NCI-H2171 treated with DMSO at 0.1 percent for 48 hours (cell line): ENCODE measurements around the gene PI4K2A.
A peak's percentile ranks its signal among the peaks of the same experiment; 100 is the strongest.
"Not testable (repeated sequence)": the region's sequence is repeated elsewhere in the genome, so short reads cannot be mapped to it uniquely, and the experiment has no call there.

Experiments used
- DNase-seq: peaks from one replicate; lab custom pipeline; 2025; lab: John Stamatoyannopoulos, UW

The PI4K2A gene

DNA sequence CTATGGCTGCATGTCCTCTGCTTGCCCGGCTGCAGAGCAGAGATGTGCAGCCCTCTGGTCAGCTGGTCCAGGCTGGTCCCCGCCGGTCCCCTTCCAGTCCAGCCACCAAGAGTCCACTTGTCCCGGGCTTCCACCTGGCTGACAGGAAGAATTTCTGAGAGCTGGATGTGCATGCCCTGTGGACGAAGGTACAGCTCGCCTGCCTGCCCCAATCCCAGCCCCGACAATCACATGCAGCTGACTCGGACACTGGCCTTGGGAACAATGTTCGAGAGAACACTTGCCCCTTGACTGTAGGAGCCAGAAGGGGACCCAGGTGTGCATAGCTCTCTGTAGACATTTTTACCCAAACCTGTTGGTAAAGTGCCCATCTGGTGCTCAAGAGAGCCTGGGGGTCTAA, 34.8 kb downstream of the PI4K2A start:
- DNase-seq = no peak

DNA sequence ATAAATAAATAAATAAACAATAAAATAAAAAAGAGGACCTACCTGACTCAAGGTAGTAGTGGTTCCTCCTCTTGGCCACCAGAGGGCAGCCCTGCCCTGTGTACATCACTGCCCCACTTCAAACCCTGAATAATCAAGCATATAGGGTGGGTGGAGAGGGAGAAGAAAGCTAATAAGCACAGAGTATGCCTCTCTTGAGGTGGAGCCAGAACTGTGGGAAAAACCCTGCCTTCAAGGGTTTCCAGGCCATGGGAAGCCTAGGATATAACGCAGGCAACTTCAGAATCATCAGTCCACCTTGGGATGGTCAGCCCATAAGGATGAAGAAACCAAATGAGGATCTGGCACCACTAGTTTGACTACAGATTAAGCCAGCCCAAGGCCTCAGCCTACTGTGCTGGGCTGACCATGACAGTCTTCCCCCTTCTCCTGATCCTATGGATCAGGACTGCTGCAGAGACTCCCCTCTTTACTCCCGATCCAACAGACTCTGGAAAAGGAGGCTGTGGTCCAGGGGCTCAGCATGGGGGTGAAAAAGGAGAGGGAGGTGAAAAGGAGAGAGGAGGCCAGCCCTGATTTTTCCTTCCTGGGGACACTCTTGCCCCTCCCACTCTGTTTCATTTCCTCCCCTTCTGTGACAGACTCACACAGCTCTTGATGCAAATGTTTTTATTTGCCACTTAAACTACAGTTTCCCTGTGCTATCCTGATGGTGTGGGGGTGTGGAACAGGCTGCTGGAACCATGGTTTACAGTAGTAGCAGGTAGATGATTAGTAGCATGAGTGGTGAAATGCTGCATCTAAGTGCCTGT, 36.5 kb downstream of the PI4K2A start:
- DNase-seq = peak; percentile 52

DNA sequence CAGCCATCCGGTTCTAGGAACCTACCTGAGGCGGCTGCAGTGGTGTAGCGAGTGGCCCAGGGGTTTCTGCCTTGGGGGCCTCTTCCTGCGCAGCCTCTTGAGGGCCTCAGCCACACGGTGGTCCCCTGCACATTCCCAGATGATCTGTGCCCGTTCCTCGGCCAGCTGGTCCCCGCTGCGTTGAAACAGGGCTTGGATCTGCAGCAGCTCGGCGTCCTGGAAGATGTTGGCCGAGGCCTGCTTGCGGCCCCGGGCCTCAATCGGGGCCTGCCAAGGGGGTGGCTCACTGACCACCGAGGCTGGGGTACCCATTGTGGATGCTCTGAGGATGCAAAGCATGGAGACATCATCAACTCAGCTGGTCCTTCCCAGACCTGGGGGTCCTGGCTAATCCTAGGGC, 39.1 kb downstream of the PI4K2A start:
- DNase-seq = no peak

DNA sequence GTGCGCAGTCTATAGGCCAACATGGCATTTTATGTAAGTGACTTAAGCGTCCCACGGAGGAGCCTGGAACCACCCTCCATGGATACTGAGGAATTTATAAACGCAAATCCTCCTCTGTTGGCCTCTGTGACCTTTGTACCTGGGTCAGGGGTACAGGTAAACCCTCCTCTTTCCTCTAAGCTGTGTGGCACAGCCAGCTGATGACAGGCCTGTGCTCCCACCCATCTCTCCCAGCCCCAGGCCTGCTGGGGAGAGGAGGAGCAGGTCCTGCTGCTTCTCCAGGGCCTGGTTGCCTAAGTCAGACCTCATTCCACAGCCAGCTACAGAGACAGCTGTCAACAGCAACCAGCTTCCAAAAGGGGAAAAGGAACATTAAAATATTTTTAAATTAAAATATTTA, 41.6 kb downstream of the PI4K2A start:
- no peak for DNase-seq

DNA sequence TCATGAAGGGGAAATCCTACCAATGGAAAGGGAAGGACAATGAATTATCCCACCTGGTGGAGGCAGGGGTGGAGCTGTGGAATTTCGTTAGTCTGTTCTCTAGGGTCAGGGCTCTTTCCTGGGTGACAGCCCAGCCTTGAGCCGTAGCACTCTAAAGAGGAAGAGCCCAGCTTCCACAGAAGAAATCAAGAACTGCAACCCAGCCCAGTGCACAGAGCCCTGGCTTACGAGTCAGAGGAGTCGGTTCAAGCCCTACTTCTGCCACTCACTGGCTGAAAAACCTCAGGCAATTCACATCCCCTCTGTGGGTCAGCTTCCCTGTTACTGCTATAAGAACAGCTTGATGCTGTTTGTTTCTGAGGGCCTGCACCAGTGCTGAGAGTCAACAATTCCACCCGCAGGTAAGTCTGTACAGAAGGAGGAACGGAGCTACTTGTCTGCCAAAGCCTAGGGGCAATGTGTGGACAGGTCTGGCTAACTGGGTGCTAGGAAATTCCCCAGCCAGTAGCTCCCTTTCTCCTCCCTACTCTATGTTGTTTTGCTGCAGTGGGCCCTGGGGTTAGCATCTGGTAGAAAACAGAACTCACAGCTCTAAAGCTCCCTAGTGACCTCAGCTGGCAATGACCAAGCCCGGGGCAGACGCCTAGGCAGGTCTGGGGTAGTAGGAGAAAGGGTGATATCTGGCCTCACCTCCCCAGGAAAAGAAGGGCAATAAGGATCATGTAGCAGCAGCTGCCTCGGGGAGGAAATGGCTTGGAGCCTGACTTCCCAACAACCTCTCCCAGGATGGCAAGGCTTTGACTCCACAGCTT, 43.3 kb downstream of the PI4K2A start:
- DNase-seq = no peak

DNA sequence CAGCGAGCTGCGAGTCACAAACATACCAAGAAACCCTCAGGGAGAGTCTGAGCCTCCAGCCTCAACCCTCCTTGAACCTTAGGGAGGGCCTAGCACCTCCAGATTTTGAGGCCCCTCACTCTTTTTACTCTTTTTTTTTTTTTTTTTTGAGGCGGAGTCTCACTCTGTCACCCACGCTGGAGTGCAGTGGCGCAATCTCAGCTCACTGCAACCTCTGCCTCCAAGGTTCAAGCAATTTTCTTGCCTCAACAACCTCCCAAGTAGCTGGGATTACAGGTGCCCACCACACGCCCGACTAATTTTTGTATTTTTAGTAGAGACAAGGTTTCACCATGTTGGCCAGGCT, 43.9 kb downstream of the PI4K2A start:
- DNase-seq = not testable (repeated sequence)

DNA sequence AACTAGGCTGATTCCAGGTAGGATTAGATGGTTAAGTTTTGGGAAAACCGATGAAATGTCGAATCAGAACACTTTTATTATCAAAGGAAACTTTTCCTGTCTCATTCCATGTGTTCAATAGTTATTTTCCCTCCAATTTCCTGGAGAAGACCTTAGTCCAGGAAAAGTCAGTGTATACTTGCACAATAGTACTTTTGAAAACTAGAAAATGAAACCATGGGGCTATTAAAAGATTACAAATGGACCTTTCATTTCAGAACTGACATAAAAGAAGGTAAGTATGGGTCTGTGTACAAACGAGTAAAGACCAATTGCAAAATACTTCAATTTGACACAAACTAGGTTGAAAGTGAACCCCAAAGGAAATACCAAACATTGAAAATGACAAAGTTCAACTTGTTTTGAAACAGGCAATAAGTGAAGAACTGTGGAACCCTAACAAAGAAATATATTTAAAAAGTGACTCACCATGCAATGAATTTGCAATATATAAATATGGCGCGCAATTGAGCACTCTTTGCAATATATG, 44.5 kb downstream of the PI4K2A start:
- DNase-seq = no peak

DNA sequence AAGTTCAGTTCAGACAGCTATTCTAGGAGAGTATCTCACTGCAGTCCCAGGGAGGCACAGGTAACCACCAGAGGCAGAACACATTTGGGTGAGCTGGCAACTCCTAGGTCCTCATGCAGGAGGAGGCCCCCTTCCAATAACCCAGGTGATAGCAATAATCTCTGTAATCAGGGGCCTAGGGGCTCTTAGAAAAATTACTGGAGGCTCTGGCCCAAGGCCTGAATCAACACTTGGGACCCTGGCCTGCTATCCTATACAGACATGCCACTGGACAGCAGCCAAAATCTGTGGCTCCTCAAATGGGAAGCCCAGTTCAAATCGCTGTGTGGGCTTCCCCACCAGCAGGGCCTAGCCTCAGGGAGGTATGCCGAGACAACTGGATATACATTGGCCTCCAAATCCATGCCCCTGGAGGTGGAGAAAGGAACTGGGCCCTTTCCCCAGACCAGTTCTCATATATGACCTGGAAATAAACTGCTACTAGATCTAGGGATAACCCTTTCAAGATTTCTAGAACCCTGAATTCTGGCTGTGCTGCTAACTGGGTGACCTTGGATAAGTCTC, 45.0 kb downstream of the PI4K2A start:
- no peak for DNase-seq

DNA sequence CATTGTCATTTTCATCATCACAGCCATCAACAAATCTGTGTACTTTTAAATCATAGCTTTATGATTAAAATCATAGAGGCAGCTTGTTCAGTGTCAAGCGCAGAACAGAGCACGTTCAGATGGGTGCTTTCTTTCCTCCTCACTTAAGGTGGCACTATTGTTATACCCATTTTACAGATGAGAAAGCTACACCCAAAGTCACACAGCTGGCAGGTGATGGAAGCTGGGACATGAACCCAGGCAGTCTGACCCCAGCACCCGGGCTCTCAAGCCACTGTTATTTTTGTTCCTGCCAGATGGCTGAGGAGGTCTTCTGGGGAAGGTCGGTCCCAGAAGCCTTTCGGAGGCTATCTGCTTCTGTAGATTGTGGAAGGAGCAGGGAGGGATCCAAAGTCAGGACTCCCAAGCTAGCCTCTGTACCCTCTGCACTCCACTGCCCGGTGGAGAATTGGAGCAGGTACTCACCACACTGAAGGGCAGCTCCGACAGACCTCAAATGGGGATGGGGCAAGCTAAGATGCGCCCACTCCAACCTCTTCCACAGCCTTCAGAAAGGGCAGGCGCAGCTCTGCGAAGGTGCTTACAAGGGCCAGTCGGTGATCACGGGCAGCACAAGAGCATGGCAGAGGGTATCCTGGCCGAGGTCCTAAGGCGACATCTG, 46.0 kb downstream of the PI4K2A start:
- peak; percentile 20 for DNase-seq

DNA sequence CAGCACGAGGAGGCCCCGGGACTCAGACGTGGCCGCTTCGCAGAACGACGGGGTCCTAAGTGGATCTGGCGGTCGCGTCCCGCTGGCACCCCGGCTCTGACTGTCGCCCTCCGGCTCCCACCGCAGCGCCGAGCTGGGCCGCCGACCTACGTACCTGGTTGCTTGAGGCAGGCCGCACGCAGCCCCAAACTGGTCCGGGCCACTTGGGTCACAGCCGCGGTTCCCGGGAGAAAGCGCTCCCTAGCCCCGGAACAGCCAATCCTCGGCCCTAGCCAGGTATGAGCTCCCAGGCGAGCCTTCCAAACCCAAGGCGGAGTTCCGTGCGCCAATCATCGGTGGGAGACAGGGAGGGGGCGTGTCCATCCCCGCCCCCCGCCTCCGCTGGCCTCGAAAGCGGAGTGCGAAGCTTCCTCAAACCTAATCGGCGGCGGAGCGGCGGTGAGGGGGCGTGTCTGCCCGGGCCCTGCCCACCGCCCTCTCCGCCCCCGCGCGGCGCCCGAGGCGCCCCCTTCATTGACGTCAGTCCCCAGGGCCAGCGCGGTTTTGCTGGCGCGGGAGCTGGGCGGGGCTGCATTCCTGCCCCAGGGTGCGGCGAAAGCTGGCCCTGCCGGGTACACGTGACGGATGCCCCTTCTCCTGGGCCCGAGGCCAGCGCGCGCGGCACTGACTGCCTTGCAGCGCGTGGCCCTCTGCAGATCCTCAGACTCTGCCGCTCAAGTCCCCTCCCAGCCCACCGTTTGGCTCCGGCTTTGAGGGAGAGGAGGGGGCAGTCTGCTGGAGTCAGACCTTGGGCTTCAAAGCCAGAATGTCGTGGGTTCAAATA, 46.7 kb downstream of the PI4K2A start, which contains the start of gene AVPI1:
AVPI1 (minus strand) TSS at position 280 of the 823 bp plus-strand sequence. CDS start 7,336 bp downstream, outside the sequence.
- peak; percentile 93 for DNase-seq

DNA sequence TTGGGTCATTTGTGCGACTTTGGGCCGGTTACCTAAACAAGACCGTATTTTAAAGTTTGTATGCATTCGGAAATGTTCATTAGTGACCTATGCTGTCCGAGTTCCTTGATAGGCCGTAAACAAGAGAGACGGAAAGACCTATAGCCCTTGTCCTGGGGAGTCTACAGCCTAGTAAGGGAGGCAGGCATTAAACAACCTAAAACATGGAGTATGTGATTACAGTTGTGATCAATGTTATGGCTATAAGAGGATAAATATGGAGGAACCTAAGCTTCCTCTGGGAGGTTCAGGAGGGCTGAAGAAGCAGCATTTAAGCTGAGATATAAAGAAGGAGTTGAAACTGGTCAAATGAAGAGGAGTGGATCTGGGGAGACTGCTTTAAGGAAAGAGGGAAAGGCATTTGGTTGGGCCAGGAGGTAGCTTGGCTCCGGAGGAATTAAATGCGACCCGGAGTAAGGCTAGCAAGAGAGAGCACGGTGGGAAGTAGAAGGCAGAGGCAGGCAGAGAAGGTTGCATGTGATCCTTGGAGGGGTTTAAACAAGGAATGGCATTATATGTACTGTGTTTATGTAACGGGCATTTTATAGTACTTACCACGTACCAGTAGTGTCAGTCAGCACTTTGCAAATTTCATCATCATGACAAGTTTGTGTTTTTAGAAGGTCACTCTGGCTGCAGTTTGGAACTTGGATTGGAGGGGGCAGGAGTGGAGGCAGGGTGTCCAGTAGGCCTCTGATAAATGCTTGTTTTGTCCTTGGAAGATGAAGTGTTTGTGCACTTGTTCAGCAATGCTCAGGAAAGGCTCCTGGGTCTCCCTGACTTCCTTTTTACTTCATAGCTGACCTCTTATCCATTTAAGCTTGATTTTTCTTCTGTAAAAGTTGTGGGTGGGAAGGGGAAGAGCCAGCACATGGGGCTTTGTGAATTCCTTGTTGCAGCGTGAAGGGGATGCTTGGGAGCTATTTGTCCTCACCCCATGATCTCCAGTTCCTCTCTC, 47.6 kb downstream of the PI4K2A start:
- DNase-seq = no peak

DNA sequence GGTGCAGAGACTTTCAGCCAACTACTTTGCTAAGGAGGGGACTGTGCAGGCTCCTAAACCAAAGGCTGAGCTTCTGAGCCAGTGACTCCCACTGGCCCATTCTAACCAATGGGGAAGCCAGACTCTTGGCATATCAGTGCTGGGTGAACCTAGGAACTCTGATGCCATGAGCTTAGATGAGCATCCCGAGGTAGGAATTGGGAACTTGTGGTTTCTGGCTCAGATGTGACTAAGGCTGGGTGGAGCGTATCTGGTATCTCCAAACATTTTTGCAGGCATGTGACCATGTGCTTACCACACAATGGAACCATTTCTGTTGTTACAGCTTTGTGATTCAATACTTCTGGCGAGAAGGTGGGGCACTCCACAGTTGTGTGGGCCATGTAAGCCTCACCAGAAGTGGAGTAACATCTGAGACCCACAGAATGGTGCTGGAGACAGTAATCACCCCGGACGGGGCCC, 49.1 kb downstream of the PI4K2A start:
- no peak for DNase-seq

DNA sequence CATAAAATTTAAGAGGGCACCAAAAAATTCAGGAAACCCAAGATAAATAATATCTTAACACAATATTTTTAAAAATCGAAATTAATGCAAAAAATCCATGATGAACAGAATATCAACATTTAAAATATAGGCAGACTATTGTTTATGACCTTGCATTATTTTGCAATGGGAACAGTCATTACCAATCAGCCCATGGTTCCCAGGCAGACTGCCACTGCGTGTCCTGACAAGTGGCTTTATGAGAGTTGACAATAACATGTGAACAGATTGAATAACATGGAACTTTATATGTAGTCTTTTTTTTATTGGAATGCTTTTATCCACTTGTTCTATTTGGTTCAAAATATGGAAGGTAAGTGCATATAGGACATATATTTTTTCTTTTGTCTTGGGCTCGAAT, 49.7 kb downstream of the PI4K2A start:
- peak; percentile 57 for DNase-seq

DNA sequence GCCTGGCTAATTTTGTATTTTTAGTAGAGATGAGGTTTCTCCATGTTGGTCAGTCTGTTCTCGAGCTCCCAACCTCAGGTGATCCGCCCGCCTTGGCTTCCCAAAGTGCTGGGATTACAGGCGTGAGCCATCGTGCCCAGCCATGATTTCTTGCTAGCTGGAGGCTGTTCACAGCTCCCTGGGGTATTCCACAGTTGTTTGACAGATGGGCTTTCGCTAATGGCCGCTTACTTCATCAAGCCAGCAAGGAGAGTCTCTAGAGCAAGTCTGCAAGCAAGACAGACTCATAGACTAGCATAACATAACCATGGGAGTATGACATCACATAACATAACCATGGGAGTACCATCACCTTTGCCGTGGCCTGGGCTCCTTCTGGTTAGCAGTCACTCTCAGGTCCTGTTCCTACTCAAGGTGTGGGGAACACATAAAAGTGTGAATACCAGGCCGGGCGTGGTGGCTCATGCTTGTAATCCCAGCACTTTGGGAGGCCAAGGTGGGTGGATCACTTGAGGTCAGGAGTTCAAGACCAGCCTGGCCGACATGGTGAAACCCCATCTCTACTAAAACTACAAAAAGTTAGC, 57.7 kb downstream of the PI4K2A start:
- peak; percentile 87 for DNase-seq

DNA sequence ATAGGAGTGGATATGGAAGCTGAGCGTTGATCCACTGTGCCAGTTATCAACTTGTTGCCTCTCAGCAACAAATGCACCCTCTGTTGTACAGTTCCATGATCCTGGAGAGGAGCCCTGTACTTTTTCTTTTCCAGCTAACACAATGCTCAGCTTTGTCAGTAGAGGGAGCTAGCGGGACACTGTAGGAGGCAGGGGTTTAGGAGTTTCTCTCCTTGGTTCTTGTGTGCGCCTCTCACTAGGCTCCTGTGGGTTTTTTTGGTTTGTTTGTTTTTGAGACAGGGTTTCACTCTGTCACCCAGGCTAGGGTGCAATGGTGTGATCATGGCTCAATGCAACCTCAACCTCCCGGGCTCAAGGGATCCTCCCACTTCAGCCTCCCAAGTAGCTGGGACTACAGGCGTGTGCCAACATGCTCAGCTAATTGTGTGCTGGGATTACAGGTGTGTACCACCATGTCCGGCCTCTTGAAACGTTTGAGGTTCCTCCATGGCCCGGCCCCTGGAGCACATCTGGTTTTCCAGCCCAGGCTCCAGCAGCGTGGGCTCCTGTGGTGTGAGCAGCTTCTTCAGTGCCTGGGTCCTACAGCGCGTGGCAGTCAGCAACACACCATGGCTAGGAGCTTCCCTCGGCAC, 61.1 kb downstream of the PI4K2A start:
- peak; percentile 70 for DNase-seq

DNA sequence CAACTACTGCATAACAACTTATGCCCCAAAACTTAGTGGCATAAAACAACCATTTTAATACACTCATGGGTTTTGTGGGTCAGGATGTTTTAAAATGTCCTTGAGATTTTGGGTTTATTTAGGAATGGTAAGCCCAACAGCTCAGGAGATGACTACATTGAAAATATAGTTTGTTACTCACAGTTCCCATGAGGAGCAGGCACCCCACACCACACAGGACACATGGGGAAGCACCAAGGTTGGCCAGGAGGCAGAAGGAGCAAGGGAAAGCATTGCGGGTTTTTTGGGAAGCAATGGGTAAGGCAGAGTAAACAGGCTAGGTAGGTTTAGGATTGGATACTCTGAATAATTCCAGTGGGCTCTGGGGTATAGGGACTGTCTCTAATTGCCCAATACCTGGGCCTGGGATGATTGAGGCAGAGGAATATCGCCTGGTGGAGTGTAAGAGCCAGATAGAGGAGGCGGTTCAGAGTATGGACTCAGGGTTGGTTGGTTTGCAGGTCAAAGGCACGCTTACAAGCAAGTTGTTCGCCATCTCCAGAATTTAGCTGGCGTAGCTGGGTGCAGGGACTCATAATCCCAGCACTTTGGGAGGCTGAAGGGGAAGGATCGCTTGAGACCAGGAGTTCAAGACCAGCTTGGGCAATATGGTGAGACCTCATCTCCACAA, 63.1 kb downstream of the PI4K2A start:
- DNase-seq = no peak

DNA sequence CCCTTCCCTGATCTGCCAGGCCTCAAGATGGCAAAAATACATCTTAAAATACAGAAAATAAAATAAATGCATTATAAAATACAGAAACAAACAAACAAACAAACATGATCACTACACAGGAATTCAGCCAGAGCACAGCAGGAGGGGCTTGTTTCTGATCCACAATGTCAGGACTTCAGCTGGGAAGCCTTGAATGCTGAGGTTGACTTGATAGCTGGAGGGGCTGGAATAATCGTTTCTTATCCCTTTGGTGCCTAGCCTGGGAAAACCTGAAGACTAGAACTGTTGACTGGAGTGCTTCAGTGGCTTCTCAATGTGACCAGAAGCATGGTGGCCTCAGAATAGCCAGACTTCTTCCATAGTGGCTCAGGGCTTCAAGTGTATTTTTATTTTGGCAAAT, 63.9 kb downstream of the PI4K2A start:
- DNase-seq = no peak

DNA sequence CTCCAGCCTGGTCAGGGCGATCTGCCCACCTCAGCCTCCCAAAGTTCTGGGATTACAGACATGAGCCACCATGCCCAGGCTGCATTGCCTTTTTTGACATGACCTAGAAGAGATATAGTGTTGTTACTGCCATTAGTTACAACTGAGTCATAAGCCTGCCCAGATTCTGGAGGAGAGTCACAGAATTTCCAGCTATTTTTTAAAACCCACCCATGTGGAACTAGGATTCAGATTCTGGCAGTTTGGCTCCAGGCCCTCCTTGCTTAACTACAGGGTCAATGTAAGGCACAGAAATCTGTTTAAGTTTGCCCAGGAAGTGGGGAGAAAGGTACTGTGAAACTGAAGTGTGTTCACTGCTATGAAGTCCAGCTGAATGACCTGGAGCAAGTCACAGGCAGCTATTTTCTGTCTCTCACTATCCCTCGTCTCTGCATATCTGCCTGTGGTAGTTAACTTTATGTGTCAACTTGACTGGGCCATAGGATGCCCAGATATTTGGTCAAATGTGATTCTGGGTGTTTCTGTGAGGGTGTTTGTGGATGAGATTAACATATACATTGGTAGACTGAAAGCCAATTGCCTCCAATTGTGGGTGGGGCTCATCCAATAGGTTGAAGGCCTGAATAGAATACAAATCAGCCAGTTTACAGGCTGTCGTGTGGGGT, 64.7 kb downstream of the PI4K2A start:
- no peak for DNase-seq
